Nephron progenitor cell (in vitro differentiated cells): ENCODE measurements around the gene FCSK.

ENCODE experiments used
- DNase-seq: peaks from one replicate; pipeline ENCODE4 v3.0.0; 2021
- H3K27ac Mint-ChIP-seq: 2 replicates; pipeline ENCODE4 v1.8.0; 2021; ENCODE audit warnings: mild to moderate bottlenecking, moderate library complexity, mixed read lengths
- H3K27me3 Mint-ChIP-seq: 2 replicates; pipeline ENCODE4 v1.8.0; 2021; ENCODE audit warnings: mild to moderate bottlenecking, low read depth, mixed read lengths; ENCODE audit not compliant: poor library complexity
- H3K36me3 Mint-ChIP-seq: 2 replicates; pipeline ENCODE4 v1.8.0; 2021; ENCODE audit warnings: low read depth, mixed read lengths
- H3K4me1 Mint-ChIP-seq: 2 replicates; pipeline ENCODE4 v1.8.0; 2021; ENCODE audit warnings: mixed read lengths
- H3K4me3 Mint-ChIP-seq: 2 replicates; pipeline ENCODE4 v1.8.0; 2021; ENCODE audit warnings: mild to moderate bottlenecking, moderate library complexity, mixed read lengths
- H3K9me3 Mint-ChIP-seq: 2 replicates; pipeline ENCODE4 v1.8.0; 2021; ENCODE audit warnings: mild to moderate bottlenecking, moderate library complexity, mixed read lengths
- TF ChIP-seq, protein P1 (sequence below): fragments of 200-600 bp; sonication (generic); IDR thresholded peaks from 2 replicates; pipeline ENCODE4 v1.5.0; 2021; ENCODE audit warnings: antibody characterized with exemption

FCSK gene

DNA sequence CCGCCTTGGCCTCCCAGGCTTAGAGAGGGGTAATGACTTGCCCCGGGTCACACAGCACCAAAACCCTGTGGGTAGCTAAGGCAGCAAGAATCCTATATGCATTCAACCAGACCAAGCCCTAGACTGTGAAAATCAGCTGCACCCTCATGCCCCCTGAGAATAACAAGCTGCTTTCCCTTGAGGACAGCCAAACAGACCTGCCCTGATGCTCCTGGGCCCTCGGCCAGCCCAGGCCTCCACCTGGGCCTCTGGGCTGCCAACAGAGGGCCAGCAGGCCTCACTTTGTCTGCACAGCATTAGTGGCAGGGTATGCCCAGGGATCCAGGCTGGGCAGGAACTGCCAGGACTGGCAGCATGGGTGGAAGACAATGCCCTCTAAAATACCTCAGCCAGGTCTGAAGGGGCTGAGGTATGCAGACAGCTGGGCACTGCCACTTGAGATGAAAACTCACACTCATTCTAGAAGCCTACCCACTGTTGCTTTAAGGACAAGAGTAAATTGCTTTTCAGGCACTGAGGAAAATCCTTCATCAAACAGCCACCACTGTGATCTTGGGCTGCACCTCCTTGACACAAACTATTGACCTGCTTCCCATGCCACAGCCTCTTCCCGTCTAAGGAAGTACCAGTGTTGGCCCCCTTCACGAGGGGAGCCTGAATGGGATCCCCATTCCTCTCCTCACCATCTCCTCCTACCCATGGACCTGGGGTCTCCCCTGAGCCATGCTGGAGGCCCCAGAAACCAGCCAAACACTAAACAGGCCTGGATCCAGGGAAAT is 24.3 kb upstream of the FCSK start:
- H3K4me1 Mint-ChIP-seq = peaks cover 89% of the 10 kb centered on the region
- TF ChIP-seq, protein P1, sequence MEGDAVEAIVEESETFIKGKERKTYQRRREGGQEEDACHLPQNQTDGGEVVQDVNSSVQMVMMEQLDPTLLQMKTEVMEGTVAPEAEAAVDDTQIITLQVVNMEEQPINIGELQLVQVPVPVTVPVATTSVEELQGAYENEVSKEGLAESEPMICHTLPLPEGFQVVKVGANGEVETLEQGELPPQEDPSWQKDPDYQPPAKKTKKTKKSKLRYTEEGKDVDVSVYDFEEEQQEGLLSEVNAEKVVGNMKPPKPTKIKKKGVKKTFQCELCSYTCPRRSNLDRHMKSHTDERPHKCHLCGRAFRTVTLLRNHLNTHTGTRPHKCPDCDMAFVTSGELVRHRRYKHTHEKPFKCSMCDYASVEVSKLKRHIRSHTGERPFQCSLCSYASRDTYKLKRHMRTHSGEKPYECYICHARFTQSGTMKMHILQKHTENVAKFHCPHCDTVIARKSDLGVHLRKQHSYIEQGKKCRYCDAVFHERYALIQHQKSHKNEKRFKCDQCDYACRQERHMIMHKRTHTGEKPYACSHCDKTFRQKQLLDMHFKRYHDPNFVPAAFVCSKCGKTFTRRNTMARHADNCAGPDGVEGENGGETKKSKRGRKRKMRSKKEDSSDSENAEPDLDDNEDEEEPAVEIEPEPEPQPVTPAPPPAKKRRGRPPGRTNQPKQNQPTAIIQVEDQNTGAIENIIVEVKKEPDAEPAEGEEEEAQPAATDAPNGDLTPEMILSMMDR = no peak
- H3K27me3 Mint-ChIP-seq = no peaks in the 10 kb centered on the region
- DNase-seq = no peak
- H3K36me3 Mint-ChIP-seq = peaks cover 22% of the 10 kb centered on the region
- H3K9me3 Mint-ChIP-seq = no peaks in the 10 kb centered on the region
- peak overlapping the region; percentile 67 for H3K4me3 Mint-ChIP-seq
- H3K27ac Mint-ChIP-seq = peak overlapping the region; percentile 99

DNA sequence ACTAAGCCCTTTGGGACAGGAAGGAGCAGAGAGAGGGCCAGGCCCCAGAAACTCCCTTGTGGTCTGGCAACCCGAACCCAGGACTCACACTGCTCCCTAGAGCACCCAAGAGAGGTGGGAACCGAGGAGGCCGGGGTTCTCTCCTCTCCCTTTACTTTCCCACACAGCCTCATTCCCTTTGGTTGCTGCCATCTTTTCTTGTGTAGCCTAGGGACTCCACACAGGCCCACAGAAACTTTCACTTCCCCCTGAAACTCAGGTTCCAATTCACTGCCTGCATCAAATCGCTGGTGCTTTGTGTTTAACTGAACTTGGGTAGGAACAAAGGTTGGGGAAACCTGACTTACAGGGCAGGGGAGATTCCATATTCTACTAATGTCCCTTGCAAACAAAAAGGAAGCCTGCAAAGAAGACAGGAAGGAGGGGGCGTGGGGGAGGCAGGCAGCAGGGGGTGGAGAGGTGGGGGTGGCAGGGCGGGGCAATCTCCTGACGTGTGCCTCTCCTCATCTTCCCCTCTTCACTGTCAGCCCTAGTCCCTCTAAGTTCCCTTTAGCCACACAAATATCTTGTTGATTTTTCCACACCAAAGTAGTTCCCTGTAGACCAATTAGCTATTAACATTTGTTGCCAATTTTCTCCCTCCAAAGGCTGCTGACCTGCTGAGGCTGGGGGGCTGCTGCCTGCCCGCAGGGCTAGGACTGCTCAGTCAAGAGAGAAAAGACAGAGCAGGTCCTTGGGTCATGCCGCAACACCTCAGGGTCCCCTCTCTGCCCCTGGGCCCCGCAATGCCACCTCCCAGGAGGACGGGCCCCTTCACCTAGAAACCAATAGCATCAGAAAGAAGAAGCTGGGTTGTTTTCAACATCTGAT is 23.5 kb upstream of the FCSK start:
- no peaks in the 10 kb centered on the region for H3K27me3 Mint-ChIP-seq
- peaks cover 18% of the 10 kb centered on the region for H3K36me3 Mint-ChIP-seq
- DNase-seq = peak; percentile 29
- peak overlapping the region; percentile 67 for H3K4me3 Mint-ChIP-seq
- H3K9me3 Mint-ChIP-seq = no peaks in the 10 kb centered on the region
- H3K27ac Mint-ChIP-seq = peak overlapping the region; percentile 99
- H3K4me1 Mint-ChIP-seq = peaks cover 84% of the 10 kb centered on the region
- TF ChIP-seq, protein P1 = no peak

- H3K27me3 Mint-ChIP-seq = no peaks in the 10 kb centered on the region
- H3K4me3 Mint-ChIP-seq = no peak overlapping the region
- peak overlapping the region; percentile 84 for H3K27ac Mint-ChIP-seq
- DNase-seq = no peak
- H3K9me3 Mint-ChIP-seq = no peaks in the 10 kb centered on the region
- peaks cover 18% of the 10 kb centered on the region for H3K36me3 Mint-ChIP-seq
- H3K4me1 Mint-ChIP-seq = peaks cover 91% of the 10 kb centered on the region
- TF ChIP-seq, protein P1 = no peak
Observed at GRCh38 chr16:70432356-70432722, 22.1 kb upstream of the FCSK start.

- no peak for DNase-seq
- Mint-ChIP-seq H3K4me1 (peaks cover 91% of the 10 kb centered on the region), H3K27me3 (no peaks in the 10 kb centered on the region), H3K36me3 (peaks cover 13% of the 10 kb centered on the region), H3K4me3 (peak overlapping the region; percentile 54), H3K9me3 (no peaks in the 10 kb centered on the region), H3K27ac (peak overlapping the region; percentile 84)
- TF ChIP-seq, protein P1 = no peak
Observed at GRCh38 chr16:70432723-70433457, 21.5 kb upstream of the FCSK start.

- Mint-ChIP-seq H3K36me3 (peaks cover 13% of the 10 kb centered on the region), H3K4me3 (peak overlapping the region; percentile 49), H3K9me3 (no peaks in the 10 kb centered on the region), H3K27me3 (no peaks in the 10 kb centered on the region), H3K4me1 (peaks cover 89% of the 10 kb centered on the region), H3K27ac (peak overlapping the region; percentile 78)
- TF ChIP-seq, protein P1 = no peak
- no peak for DNase-seq
Observed at GRCh38 chr16:70433458-70434103, 20.8 kb upstream of the FCSK start.
